GM19239 (cell line): Measurements from ENCODE around the gene EVA1B.

Experiments
- DNase-seq: peaks from one replicate; pipeline ENCODE4 v3.0.0; 2011; ENCODE audit warnings: low spot score; ENCODE audit not compliant: insufficient read length
- FAIRE-seq: peaks from 2 replicates; lab custom pipeline; 2011; peaks lifted over from hg19 to GRCh38; lab: Jason Lieb, UNC

The EVA1B gene, protein sequence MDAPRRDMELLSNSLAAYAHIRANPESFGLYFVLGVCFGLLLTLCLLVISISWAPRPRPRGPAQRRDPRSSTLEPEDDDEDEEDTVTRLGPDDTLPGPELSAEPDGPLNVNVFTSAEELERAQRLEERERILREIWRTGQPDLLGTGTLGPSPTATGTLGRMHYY

DNA sequence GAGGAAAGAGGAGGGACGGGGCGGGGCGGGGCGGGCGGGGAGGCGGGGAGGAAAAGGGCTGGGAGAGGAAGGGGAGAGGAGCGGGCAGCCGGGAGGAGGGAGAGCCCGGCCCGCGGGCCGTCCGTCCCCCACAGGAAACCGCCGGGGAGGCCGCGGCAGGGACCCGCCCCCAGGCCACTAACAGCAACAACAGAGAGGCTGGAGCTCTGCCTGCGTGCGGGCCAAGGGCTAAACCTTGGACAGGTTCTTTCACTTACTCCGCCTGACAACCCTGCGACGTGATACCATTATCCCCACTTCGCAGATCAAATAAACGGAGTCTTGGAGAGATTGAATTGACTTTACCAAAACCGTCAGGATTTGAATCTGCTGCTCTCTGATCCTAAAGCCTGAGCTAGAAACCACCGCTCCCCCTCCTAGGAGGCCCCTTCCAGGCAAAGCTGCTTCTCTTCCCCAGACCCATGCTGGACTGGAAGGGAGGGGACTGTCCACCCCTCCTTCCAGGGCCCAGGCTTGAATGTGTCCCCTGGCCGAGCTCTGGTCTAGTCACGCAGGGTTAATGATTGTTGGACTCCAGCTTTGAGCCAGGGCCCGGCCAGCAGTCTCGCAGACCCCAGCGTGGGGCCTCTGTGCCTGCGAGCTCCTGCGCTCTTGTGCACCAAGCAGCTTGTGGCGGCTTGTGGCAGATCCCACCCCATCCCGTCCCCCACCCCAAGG lies at the start of gene EVA1B:
EVA1B (minus strand) TSS at position 10 of the 717 bp plus-strand sequence. CDS start 608 bp downstream, outside the sequence.
- DNase-seq (no peak), FAIRE-seq (peak; percentile 83)

GRCh38 chr1:36372617-36373016 lies 49.2 kb upstream of the EVA1B start:
- DNase-seq = no peak
- FAIRE-seq = no peak

- DNase-seq = peak; percentile 66
- FAIRE-seq = peak; percentile 97
These were observed 45.8 kb upstream of the EVA1B start for GRCh38 chr1:36369061-36369861.

GRCh38 chr1:36367798-36368197 lies 44.4 kb upstream of the EVA1B start:
- no peak for FAIRE-seq
- DNase-seq = no peak

GRCh38 chr1:36367066-36367465 lies 43.6 kb upstream of the EVA1B start:
- FAIRE-seq = no peak

GRCh38 chr1:36366091-36366661 lies 42.7 kb upstream of the EVA1B start:
- DNase-seq (no peak), FAIRE-seq (peak; percentile 83)

More at GRCh38 chr1:36367066-36367465, 43.6 kb upstream of the EVA1B start:
- DNase-seq = no peak

DNA sequence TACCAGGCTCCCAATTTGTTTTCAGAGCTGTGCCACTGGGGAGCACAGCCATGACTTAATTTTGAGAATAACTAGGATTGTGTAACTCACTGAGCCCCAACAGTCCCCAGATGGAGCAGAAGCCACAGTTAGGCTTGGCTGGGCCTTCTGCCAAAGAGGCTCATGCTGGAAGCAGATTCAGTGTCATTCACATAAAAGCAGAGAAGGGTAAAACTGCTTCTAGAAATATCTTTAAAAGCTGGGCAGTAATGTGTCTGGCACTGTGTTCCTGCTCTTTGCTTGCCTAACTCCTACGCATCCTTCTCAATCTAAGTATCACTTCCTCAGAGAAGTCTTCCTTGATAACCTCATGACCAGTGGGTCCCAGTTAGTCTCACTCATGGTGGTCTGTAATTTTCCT lies 41.9 kb upstream of the EVA1B start:
- FAIRE-seq = no peak

DNA sequence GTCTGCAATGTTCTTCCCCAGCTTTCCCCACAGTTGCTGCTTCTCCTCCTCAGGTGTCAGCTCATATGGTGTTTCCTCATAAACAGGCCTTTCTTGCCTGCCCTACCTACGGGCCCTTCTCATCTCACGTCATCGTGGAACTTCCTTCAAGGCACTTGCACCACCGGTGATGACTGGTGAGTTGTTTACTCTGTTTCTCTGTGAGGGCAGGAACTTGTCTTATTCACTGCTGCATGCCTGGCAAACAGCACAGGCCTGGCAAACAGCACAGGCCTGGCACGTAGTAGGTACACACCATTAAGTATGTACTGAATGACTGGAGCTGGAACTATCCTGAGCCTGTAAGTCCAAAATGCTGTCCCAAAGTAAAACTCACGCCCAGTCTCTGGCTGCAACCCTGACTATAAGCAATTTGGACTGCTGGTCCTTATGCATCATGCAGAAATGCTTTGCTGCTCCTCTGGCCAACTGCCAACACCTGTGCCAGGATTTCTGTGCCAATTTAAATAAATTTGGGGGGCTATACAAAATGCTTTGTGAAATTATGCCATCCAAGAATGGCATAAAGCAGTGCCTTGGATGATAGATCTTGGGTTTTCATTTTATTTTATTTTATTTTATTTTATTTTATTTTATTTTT lies 36.6 kb upstream of the EVA1B start:
- no peak for FAIRE-seq
- no peak for DNase-seq

More for the DNA sequence above, 41.9 kb upstream of the EVA1B start:
- DNase-seq = no peak

GRCh38 chr1:36359383-36359782 lies 35.9 kb upstream of the EVA1B start:
- no peak for DNase-seq
- FAIRE-seq = no peak

DNA sequence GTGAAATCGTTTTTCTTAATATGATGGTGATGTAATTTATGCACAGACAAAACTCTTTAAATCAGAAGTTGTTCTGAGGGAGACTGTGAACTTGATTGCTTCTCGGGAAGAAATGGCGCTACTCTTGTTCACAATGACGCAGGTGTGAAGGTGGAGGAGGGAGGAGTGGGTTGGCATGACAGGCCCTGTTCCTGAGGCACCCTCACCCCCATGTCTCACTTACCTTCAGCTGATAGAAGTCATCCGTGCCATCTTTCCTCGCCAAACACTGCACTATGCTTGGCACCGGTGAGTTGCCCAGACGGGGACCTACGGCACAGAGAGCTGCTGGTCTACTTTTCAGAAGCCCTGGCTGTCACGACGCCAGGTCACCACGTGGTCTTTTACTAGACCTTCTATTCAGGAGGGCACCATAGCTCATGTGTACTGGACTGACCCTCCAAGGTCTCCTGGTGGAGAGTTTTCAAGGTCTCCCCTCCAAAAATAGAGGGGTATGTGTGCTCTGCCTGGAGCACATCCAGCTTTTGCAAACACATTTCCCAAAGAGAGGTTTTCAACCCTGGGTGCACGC lies 35.2 kb upstream of the EVA1B start:
- DNase-seq (no peak), FAIRE-seq (no peak)

GRCh38 chr1:36355811-36356210 lies 32.4 kb upstream of the EVA1B start:
- DNase-seq (no peak), FAIRE-seq (no peak)

- DNase-seq (no peak), FAIRE-seq (no peak)
These were observed 31.0 kb upstream of the EVA1B start for GRCh38 chr1:36354486-36354885.

DNA sequence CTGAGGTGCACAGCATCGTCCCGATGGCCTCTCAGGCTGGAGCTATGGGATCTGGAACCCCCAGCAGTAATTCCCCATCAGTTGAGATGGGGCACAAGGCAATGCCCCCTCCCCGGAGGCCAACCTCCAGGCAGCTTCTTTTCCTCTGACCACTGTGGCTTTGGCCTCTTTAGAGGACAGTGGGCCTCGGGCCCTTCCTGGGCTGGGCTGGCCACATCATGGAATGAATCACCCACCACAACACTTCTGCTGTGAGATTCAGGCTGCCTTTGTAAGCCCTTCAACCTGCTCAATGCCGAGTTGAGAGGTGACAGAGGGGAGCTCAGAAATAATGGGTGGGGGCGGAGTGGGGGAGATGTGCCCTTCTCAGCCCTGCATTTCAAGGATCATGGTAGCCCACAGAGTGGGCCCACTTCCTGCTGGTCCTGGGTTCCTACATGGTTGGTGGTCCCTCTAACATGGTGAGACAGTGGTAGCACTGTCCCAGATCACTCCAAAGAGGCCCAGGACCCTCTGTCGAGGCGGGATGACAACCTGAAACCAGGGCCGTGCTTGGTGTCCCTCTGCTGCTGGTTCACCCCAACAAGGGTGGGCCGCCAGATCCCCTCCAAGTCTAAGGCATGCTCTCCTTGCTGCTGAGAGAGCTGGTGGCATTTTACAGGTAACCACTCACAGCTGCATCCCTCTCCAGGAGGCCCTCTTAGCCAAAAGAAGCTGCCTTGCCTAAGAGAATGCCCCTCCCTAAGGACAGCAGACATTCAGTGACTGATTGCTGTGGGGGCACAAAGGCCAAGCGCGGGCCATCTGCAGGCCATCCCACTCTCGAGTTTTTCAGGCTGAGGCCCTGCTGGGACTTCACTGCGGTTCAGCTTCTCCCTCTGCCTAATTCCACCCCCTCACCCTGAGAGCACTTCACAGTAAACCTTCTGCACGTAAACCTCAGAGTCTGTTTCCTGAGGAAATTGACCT lies 29.7 kb upstream of the EVA1B start:
- FAIRE-seq (no peak), DNase-seq (no peak)

DNA sequence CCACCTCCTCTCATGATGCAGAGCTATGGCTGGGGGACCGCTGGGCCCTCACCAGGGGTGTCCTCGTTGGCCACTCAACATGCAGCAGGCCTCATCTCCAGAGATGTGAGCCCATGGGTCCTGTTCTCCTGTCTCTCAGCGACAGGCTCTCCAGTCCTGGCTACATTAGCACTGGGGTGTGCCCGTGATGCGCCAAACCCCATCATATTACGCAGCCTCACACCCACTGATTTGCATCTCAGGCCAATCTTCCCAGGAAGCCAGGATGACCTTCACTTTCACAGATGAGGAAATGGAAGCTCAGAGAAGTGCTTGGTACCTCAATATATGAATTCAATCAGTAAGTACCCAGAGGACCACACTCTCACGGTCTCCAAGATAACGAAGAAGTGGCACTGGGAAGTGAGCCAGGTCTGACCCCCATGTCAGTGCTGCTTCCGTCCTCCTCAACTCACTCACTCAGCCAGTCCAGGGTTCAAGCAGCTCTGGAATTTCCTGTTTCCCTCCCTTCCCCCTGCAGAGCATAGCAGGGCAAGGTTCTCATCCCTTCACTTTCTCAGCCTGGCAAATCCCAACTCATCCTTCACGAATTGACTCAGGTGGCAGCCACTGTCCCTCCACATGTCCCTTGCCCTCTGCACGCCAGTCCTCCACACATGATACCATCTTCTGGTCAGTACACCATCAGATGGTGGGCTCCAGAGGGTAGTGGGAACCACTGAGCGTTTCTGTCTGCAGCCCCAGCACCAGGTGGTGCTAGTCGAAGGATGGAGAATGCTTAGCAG lies 28.9 kb upstream of the EVA1B start:
- FAIRE-seq (no peak), DNase-seq (no peak)

GRCh38 chr1:36351227-36351977 lies 28.0 kb upstream of the EVA1B start:
- no peak for FAIRE-seq
- DNase-seq = no peak

GRCh38 chr1:36350659-36351226 lies 27.3 kb upstream of the EVA1B start:
- FAIRE-seq (peak; percentile 35), DNase-seq (no peak)

GRCh38 chr1:36349839-36350238 lies 26.4 kb upstream of the EVA1B start:
- FAIRE-seq (no peak), DNase-seq (no peak)
